Thyroid gland (tissue), 4 donors: ENCODE results near the gene RGS13.

ENCODE experiments used
- CTCF ChIP-seq, 6 experiments: fragments of 200-600 bp in 3 of 6; fragments of 450-650 bp in 3 of 6; sonication (generic) in 3 of 6; IDR thresholded peaks; one replicate each; pipeline ENCODE4 v1.5.1; 2016 to 2019; ENCODE audit warnings: antibody characterized with exemption in 6 of 6, mild to moderate bottlenecking in 2 of 6, inconsistent platforms in 1 of 6, moderate library complexity in 1 of 6
- POLR2A ChIP-seq, 2 donors: fragments of 450-650 bp; IDR thresholded peaks; one replicate each; pipeline ENCODE4 v1.6.1; 2017; ENCODE audit warnings: antibody characterized with exemption in 2 of 2, mild to moderate bottlenecking in 2 of 2, moderate library complexity in 1 of 2

- TF ChIP-seq POLR2A (IDR thresholded peaks at IDR 0.05) = no peak
- no peak for TF ChIP-seq CTCF (IDR thresholded peaks at IDR 0.05)
Measured at GRCh38 chr1:192700834-192701271, 64.9 kb downstream of the RGS13 start.
